SU-DHL-6 (cell line): Measurements from ENCODE around the gene PIR.

ENCODE experiments used
- CTCF ChIP-seq: fragments of 200-600 bp; sonication (generic); IDR thresholded peaks from one replicate; pipeline ENCODE4 v1.5.1; 2017; ENCODE audit warnings: antibody characterized with exemption, mild to moderate bottlenecking, low read length, moderate library complexity; ENCODE audit not compliant: insufficient read depth, poor library complexity, severe bottlenecking
- EZH2phosphoT487 ChIP-seq: fragments of 200-600 bp; sonication (generic), shearing (Covaris generic); conservative IDR thresholded peaks from 2 replicates; pipeline ENCODE4 v1.6.1; 2018; ENCODE audit warnings: mild to moderate bottlenecking, antibody characterized with exemption, low read length, moderate library complexity, mixed read lengths

- TF ChIP-seq CTCF: no peak
- no peak for TF ChIP-seq EZH2phosphoT487
These were observed 157.1 kb downstream of the PIR start for GRCh38 chrX:15336023-15336413.
